HepG2 (cell line): ENCODE data around the gene EIF2S3B. TPM values are rescaled to one million over a fixed set of nuclear protein-coding genes. Genes with fewer than 3 reads are reported as not detected.

Experiments used
- ATAC-seq: fragments of 200-7000 bp; cut with Tn5 transposase; 3 replicates; pipeline ENCODE4 v1.9.1; 2020; ENCODE audit warnings: mild to moderate bottlenecking, moderate library complexity
- BruUV-seq: library from RNA; stranded (reverse); fragments of 400-500 nt; replicated peaks from 2 replicates; lab custom pipeline; 2021; lab: Mats Ljungman, UMichigan
- CTCF ChIA-PET: fragments of 300-600 bp; formaldehyde crosslinking; extraction: SDS; loops from one replicate; lab custom pipeline; 2021; ENCODE audit warnings: low total read pairs, inconsistent platforms, low intra/inter-chr PET ratio; lab: Yijun Ruan, JAX
- POLR2A ChIA-PET: fragments of 350-600 bp; sonication (Branson Sonifier 250); formaldehyde crosslinking; loops from one replicate; lab custom pipeline; 2020; ENCODE audit warnings: antibody characterized with exemption, inconsistent platforms; lab: Yijun Ruan, JAX
- DNase-seq: peaks from one replicate; pipeline ENCODE4 v3.0.0-alpha.2; 2015; ENCODE audit warnings: low spot score
- FAIRE-seq: peaks from 3 replicates; lab custom pipeline; 2011; peaks lifted over from hg19 to GRCh38; lab: Jason Lieb, UNC
- H2AFZ ChIP-seq: one replicate; pipeline ENCODE4 v1.6.1; 2011; ENCODE audit warnings: low read length, inconsistent platforms
- H3K27ac ChIP-seq: fragments of 300-600 bp; 3 replicates; pipeline ENCODE4 v1.8.0; 2011; ENCODE audit warnings: mixed run types, mild to moderate bottlenecking, mixed read lengths, low read length, inconsistent platforms; ENCODE audit not compliant: insufficient read depth; ENCODE audit errors: extremely low read length
- H3K27me3 ChIP-seq, 2 experiments: fragments of 200-600 bp in 1 of 2; 2 replicates in 1 of 2; 3 replicates in 1 of 2; pipeline versions ENCODE4 v1.6.0 to v1.8.0; 2011; ENCODE audit warnings: low read length in 2 of 2, mild to moderate bottlenecking in 2 of 2, moderate library complexity in 2 of 2, inconsistent platforms in 1 of 2; ENCODE audit not compliant: insufficient read depth in 2 of 2, control insufficient read depth in 1 of 2
- H3K36me3 ChIP-seq, 2 experiments: fragments of 200-600 bp in 1 of 2; replicated peaks in 1 of 2; 2 replicates in 1 of 2; 3 replicates in 1 of 2; pipeline versions ENCODE4 v1.5.1 to v1.8.0; 2011; ENCODE audit warnings: low read length in 2 of 2, inconsistent platforms in 1 of 2; ENCODE audit not compliant: insufficient read depth in 2 of 2, control insufficient read depth in 1 of 2
- H3K4me1 ChIP-seq: 2 replicates; pipeline ENCODE4 v1.5.1; 2012; ENCODE audit warnings: low read length, inconsistent platforms; ENCODE audit not compliant: insufficient read depth
- H3K4me2 ChIP-seq: 2 replicates; pipeline ENCODE4 v1.6.0; 2011; ENCODE audit warnings: low read depth, low read length, inconsistent platforms
- H3K4me3 ChIP-seq, 3 experiments: fragments of 200-600 bp in 1 of 3; sonication (generic), shearing (Covaris generic) in 1 of 3; replicated peaks in 1 of 3; 2 replicates each; pipeline ENCODE4 v1.5.1; 2011 to 2016; ENCODE audit warnings: low read length in 3 of 3, inconsistent platforms in 2 of 3, low read depth in 2 of 3, mild to moderate bottlenecking in 2 of 3, control low read depth in 1 of 3, mixed read lengths in 1 of 3; ENCODE audit not compliant: insufficient read depth in 1 of 3
- H3K79me2 ChIP-seq: one replicate; pipeline ENCODE4 v1.6.1; 2011; ENCODE audit warnings: low read length, inconsistent platforms; ENCODE audit not compliant: insufficient read depth
- H3K9ac ChIP-seq: 2 replicates; pipeline ENCODE4 v1.6.0; 2011; ENCODE audit warnings: mild to moderate bottlenecking, low read depth, low read length, inconsistent platforms; ENCODE audit not compliant: insufficient read depth
- H3K9me3 ChIP-seq: 2 replicates; pipeline ENCODE4 v1.5.1; 2012; ENCODE audit warnings: mild to moderate bottlenecking, low read length
- H4K20me1 ChIP-seq: 2 replicates; pipeline ENCODE4 v1.6.0; 2011; ENCODE audit warnings: inconsistent platforms, mild to moderate bottlenecking, low read length, moderate library complexity; ENCODE audit not compliant: insufficient read depth
- ATM ChIP-seq: fragments of 450-650 bp; IDR thresholded peaks from 2 replicates; pipeline ENCODE4 v1.7.1; 2017; ENCODE audit warnings: mild to moderate bottlenecking, borderline replicate concordance
- CSRNP1 ChIP-seq: sonication (generic); formaldehyde crosslinking; IDR thresholded peaks from 2 replicates; pipeline ENCODE4 v1.8.1; 2023; ENCODE audit warnings: mild to moderate bottlenecking, missing genetic modification reagents
- HNRNPH1 ChIP-seq: fragments of 200-400 bp; formaldehyde crosslinking; optimal IDR thresholded peaks from 2 replicates; pipeline ENCODE3; 2017; ENCODE audit warnings: mild to moderate bottlenecking, low read depth, low read length
- HNRNPUL1 ChIP-seq: fragments of 200-400 bp; formaldehyde crosslinking; IDR thresholded peaks from 2 replicates; pipeline ENCODE4 v1.6.1; 2017; ENCODE audit warnings: low read depth, mild to moderate bottlenecking, low read length, moderate library complexity
- IKZF1 ChIP-seq: fragments of 450-650 bp; IDR thresholded peaks from 2 replicates; pipeline ENCODE4 v1.7.1; 2016
- MBD4 ChIP-seq: IDR thresholded peaks from 2 replicates; pipeline ENCODE4 v1.6.1; 2012; ENCODE audit warnings: low read length, inconsistent platforms, borderline replicate concordance
- MNT ChIP-seq: fragments of 450-650 bp; IDR thresholded peaks from 2 replicates; pipeline ENCODE4 v1.6.1; 2016
- SNAPC4 ChIP-seq: sonication (generic); formaldehyde crosslinking; IDR thresholded peaks from 2 replicates; pipeline ENCODE4 v1.4.0; 2020; ENCODE audit warnings: mild to moderate bottlenecking, missing genetic modification reagents
- ZNF232 ChIP-seq: sonication (generic); formaldehyde crosslinking; IDR thresholded peaks from 2 replicates; pipeline ENCODE4 v1.4.0; 2020; ENCODE audit warnings: missing genetic modification reagents, borderline replicate concordance
- ZNF879 ChIP-seq: sonication (generic); formaldehyde crosslinking; IDR thresholded peaks from 2 replicates; pipeline ENCODE4 v1.8.1; 2023; ENCODE audit warnings: missing genetic modification reagents
- WGBS: methylation state at CpG from one replicate; pipeline ENCODE4 v1.1.6; 2017; ENCODE audit warnings: low lambda C conversion rate; 5-methylcytosine and 5-hydroxymethylcytosine counted together
- in situ Hi-C: cut with HindIII; loops from 2 replicates; pipeline ENCODE4 v1.10.0; 2017; ENCODE audit warnings: low pct_unique_long_range_greater_than_20kb; ENCODE audit not compliant: extremely low pct_ligation_motif_present
- intact Hi-C: fragments of 100-400 bp; cut with micrococcal nuclease; formaldehyde crosslinking; loops from one replicate; pipeline ENCODE4 v1.10.0; 2022; ENCODE audit not compliant: unreplicated experiment
- polyA plus RNA-seq, 8 experiments: library from polyadenylated mRNA; depleted of rRNA in 3 of 8; stranded (reverse) in 7 of 8; unstranded in 1 of 8; fragments of >200 nt; fragmentation: Illumina TruSeq in 4 of 8; extraction: Trizol in 4 of 8; gene quantifications; 2 replicates each; pipeline versions ENCODE4 v1.2.1 to v1.2.3, GENCODE V29; 2011 to 2016; ENCODE audit warnings: low read depth in 4 of 8, missing spikeins in 1 of 8, mixed read lengths in 1 of 8; ENCODE audit not compliant: insufficient read depth in 1 of 8
- total RNA-seq, 5 experiments: library from RNA; depleted of rRNA; stranded (reverse); fragments of >200 nt; fragmentation: Illumina TruSeq; extraction: Trizol; gene quantifications; 2 replicates each; pipeline ENCODE4 v1.2.3, GENCODE V29; 2016; ENCODE audit warnings: low read depth in 1 of 5
- TF ChIP-seq, protein P1 (sequence below): IDR thresholded peaks from 2 replicates; pipeline ENCODE4 v1.6.1; 2016

The EIF2S3B gene
- total and polyA plus RNA-seq, 2 of the 13 experiments (the other 11 are each of a cell fraction or from before 2014, with no cell fraction given), result 3.6 to 7.6 TPM

DNA sequence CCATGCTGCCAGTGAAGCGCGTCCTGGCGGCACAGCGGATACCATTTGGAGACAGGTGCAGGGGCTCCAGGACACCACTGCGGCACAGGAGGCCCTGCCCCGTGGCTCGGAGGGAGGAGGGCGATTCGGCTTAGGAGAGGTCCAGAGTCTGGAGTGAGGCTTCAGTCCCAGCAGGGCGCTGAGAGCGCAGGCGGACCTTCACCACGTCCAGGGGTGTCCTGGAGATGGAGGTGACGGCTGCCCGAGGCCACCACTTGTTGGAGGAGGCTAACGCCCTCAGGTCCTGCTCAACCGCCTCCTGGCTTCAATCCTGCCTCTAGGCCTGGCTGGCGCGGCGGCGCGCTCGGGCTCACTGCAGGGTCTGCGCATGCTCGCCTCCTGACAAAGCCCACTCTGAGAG lies 45.7 kb downstream of the EIF2S3B start:
- BruUV-seq, result no TSS peak
- H3K4me2 ChIP-seq, result no peak overlapping the region
- no peak overlapping the region for H3K27ac ChIP-seq
- no peaks in the 10 kb centered on the region for H4K20me1 ChIP-seq
- H3K9me3 ChIP-seq, result no peaks in the 10 kb centered on the region
- H2AFZ ChIP-seq, result no peak overlapping the region
- ChIA-PET POLR2A (no interaction called here), CTCF (no interaction called here)
- 64% methylated on average over 20 of the region's 25 CpGs for WGBS
- H3K4me1 ChIP-seq, result no peaks in the 10 kb centered on the region
- H3K4me3 ChIP-seq, result no peak overlapping the region
- no peak for FAIRE-seq
- no peaks in the 10 kb centered on the region for H3K36me3 ChIP-seq
- intact Hi-C loops, result no loop called here
- in situ Hi-C loops, result no loop called here
- TF ChIP-seq IKZF1, result no peak
- TF ChIP-seq MBD4, result no peak
- no peak for TF ChIP-seq ZNF879 (CRISPR knock-in tag)
- TF ChIP-seq MNT, result no peak
- no peak for TF ChIP-seq ATM
- TF ChIP-seq HNRNPUL1, result no peak
- no peak for TF ChIP-seq HNRNPH1
- TF ChIP-seq ZNF232 (CRISPR knock-in tag), result no peak
- no peak overlapping the region for H3K9ac ChIP-seq
- H3K27me3 ChIP-seq, result no peaks in the 10 kb centered on the region
- DNase-seq, result no peak
- H3K79me2 ChIP-seq, result no peaks in the 10 kb centered on the region
- ATAC-seq, result no peak

GRCh38 chr12:10553148-10553547 lies 47.5 kb downstream of the EIF2S3B start:
- no peaks in the 10 kb centered on the region for H3K4me1 ChIP-seq
- 0% methylated on average over 1 of the region's 1 CpG for WGBS
- CTCF ChIA-PET, result no interaction called here
- no peak overlapping the region for H3K4me3 ChIP-seq
- BruUV-seq, result no TSS peak
- H3K36me3 ChIP-seq, result no peaks in the 10 kb centered on the region
- no peaks in the 10 kb centered on the region for H3K79me2 ChIP-seq
- H3K4me2 ChIP-seq, result no peak overlapping the region
- no peaks in the 10 kb centered on the region for H3K9me3 ChIP-seq
- H3K9ac ChIP-seq, result no peak overlapping the region
- POLR2A ChIA-PET, result no interaction called here
- H3K27ac ChIP-seq, result no peak overlapping the region
- intact Hi-C loops (no loop called here), in situ Hi-C loops (no loop called here)
- no peak overlapping the region for H2AFZ ChIP-seq
- 0 out of 5 replicates have a peak, but pooled peaks cover 0 to 3% of the 10 kb centered on the region in 2 experiments for H3K27me3 ChIP-seq
- DNase-seq, result no peak
- no peak for FAIRE-seq
- H4K20me1 ChIP-seq, result no peaks in the 10 kb centered on the region
- ATAC-seq, result no peak
- TF ChIP-seq, protein P1, sequence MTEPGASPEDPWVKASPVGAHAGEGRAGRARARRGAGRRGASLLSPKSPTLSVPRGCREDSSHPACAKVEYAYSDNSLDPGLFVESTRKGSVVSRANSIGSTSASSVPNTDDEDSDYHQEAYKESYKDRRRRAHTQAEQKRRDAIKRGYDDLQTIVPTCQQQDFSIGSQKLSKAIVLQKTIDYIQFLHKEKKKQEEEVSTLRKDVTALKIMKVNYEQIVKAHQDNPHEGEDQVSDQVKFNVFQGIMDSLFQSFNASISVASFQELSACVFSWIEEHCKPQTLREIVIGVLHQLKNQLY (CRISPR knock-in tag), result no peak
- TF ChIP-seq CSRNP1 (CRISPR knock-in tag) (no peak), SNAPC4 (CRISPR knock-in tag) (no peak)
